HEK293T (cell line): ENCODE data around the gene FXN.
"Not testable (repeated sequence)": the region's sequence is repeated elsewhere in the genome, so short reads cannot be mapped to it uniquely, and the experiment has no call there.

ENCODE experiments used
- ARNT ChIP-seq: fragments of 450-650 bp; IDR thresholded peaks from 2 replicates; pipeline ENCODE4 v1.6.1; 2017; ENCODE audit warnings: mild to moderate bottlenecking
- ELF4 ChIP-seq: fragments of 450-650 bp; IDR thresholded peaks from 2 replicates; pipeline ENCODE4 v1.6.1; 2017; ENCODE audit warnings: antibody characterized with exemption
- FOXK2 ChIP-seq: fragments of 450-650 bp; IDR thresholded peaks from 2 replicates; pipeline ENCODE4 v1.6.1; 2016; ENCODE audit warnings: mild to moderate bottlenecking
- FOXM1 ChIP-seq: fragments of 450-650 bp; IDR thresholded peaks from 2 replicates; pipeline ENCODE4 v1.6.1; 2017; ENCODE audit warnings: mild to moderate bottlenecking, borderline replicate concordance
- NFRKB ChIP-seq: fragments of 450-650 bp; IDR thresholded peaks from 2 replicates; pipeline ENCODE4 v1.6.1; 2016; ENCODE audit warnings: mild to moderate bottlenecking, moderate library complexity
- SUZ12 ChIP-seq: fragments of 450-650 bp; IDR thresholded peaks from 2 replicates; pipeline ENCODE4 v1.6.1; 2016; ENCODE audit warnings: mild to moderate bottlenecking

DNA sequence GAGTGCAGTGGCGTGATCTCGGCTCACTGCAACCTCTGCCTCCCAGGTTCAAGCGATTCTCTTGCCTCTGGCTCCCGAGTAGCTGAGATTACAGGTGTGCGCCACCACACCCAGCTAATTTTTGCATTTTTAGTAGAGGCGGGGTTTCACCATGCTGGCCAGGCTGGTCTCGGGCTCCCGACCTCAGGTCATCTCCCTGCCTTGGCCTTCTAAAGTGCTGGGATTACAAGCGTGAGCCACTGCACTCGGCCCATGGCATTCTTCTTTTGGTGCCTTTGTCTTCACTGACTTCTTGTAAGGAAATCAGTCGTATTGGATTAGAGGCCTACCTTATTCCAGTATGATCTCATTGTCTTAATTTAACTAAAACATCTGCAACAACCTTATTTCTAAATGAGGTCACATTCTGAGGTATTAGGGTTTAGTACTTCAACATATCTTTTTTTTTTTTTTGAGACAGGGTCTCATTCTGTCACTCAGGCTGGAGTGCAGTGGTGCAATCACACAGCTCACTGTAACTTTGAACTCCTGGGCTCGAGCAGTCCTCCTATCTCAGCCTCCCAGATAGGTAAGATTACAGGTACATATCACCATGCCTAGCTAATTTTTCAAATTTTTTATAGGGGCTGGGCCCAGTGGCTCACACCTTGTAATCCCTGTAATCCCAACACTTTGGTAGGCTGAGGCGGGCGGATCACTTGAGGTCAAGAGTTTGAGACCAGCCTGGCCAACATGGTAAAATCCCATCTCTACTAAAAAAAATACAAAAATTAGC is 59.0 kb downstream of the FXN start:
- TF ChIP-seq NFRKB, ARNT, FOXK2, SUZ12, FOXM1, ELF4: not testable (repeated sequence)
